ENCODE results near the gene RUBCNL.

Gene RUBCNL

GRCh38 chr13:46303742-46304385 lies 83.2 kb downstream of the RUBCNL start:
- no peak for DNase-seq

- DNase-seq: peak; percentile 67
Measured at GRCh38 chr13:46297361-46297811, 89.7 kb downstream of the RUBCNL start.

- DNase-seq: peak; percentile 98
Measured at GRCh38 chr13:46296921-46297320, 90.1 kb downstream of the RUBCNL start.

GRCh38 chr13:46296115-46296822 lies 90.8 kb downstream of the RUBCNL start:
- peak; percentile 87 for DNase-seq

DNA sequence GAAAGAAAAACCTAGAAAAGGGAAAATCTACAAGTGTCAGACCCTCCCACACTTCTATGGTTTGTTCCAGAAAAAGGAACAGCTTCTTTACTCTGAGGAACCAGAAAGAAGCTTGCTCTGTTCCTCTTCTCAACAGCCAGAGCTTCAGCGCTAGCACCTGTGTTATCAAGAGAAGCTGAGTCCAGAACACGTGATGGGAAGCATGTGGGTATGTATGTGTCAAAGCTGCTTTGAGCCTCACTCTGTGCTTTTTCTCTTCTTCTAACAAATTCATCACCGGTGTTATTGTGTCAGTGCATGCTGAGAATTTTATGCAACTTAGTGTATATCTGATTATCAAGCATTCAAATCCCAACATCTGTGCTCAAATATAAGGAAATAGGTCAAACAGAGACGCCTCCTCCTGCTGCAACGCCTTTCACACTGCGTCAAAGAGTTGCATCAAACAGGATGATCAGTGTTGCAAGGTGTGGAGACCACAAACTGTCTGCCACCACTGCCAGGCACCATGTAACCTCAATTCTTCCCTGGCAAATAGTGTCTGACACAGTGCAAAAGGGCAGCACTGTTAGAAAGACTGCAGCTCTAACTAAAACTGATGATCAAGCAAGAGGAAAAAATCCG lies 91.4 kb downstream of the RUBCNL start:
- peak; percentile 82 for DNase-seq

GRCh38 chr13:46293436-46293835 lies 93.6 kb downstream of the RUBCNL start:
- DNase-seq: no peak

Measured in NCI-H226 (cell line).